Adrenal gland (tissue), 12 donors: ENCODE measurements around the gene TYR. TPM values are rescaled to one million over a fixed set of nuclear protein-coding genes. Genes with fewer than 3 reads are reported as not detected.

Source experiments
- DNase-seq, 7 donors: peaks; one replicate each; pipeline ENCODE4 v3.0.0-alpha.2; 2019 to 2020
- H3K27ac ChIP-seq, 5 donors: fragments of 200-600 bp; sonication (generic) in 4 of 5; 1 replicate in 3 of 5; 2 replicates in 2 of 5; pipeline versions ENCODE4 v1.5.1 to v1.8.0; 2016 to 2020; ENCODE audit warnings: mild to moderate bottlenecking in 1 of 5
- H3K27me3 ChIP-seq: fragments of 200-600 bp; 2 replicates; pipeline ENCODE4 v1.8.0; 2021
- H3K36me3 ChIP-seq, 2 donors: fragments of 200-600 bp; replicated peaks in 1 of 2; 1 replicate in 1 of 2; 2 replicates in 1 of 2; pipeline versions ENCODE4 v1.5.1 to v1.8.0; 2018 to 2022
- H3K4me1 ChIP-seq, 2 donors: fragments of 200-600 bp; replicated peaks in 1 of 2; 1 replicate in 1 of 2; 2 replicates in 1 of 2; pipeline versions ENCODE4 v1.5.1 to v1.8.0; 2018 to 2021
- H3K4me3 ChIP-seq, 4 donors: fragments of 200-600 bp; sonication (generic) in 3 of 4; one replicate each; pipeline ENCODE4 v1.5.1; 2016 to 2018
- H3K9me3 ChIP-seq, 3 donors: fragments of 200-600 bp; sonication (generic) in 1 of 3; replicated peaks in 1 of 3; 1 replicate in 2 of 3; 2 replicates in 1 of 3; pipeline versions ENCODE4 v1.5.1 to v1.8.0; 2016 to 2021
- CTCF ChIP-seq, 6 experiments: fragments of 450-650 bp in 4 of 6; fragments of 200-600 bp in 2 of 6; sonication (generic) in 1 of 6; IDR thresholded peaks; 1 replicate in 5 of 6; 2 replicates in 1 of 6; pipeline versions ENCODE4 v1.5.1 to v1.8.0; 2016 to 2021; ENCODE audit warnings: antibody characterized with exemption in 6 of 6, mild to moderate bottlenecking in 2 of 6, moderate library complexity in 1 of 6
- POLR2A ChIP-seq, 2 donors: fragments of 450-650 bp; IDR thresholded peaks; one replicate each; pipeline ENCODE4 v1.6.1; 2017; ENCODE audit warnings: antibody characterized with exemption in 2 of 2, mild to moderate bottlenecking in 2 of 2, moderate library complexity in 1 of 2
- WGBS, 4 donors: extraction: QIAGEN DNeasy Blood & Tissue Kit in 2 of 4; methylation state at CpG; one replicate each; pipeline versions ENCODE4 v1.1.5 to v1.1.7; 2013 to 2017; 5-methylcytosine and 5-hydroxymethylcytosine counted together
- intact Hi-C, 2 donors: fragments of 100-400 bp; cut with DNase I; formaldehyde crosslinking; loops; one replicate each; pipeline versions ENCODE4 v1.14.1 to v1.15.0; 2022 to 2023
- polyA plus RNA-seq, 3 donors: library from polyadenylated mRNA; stranded (reverse); fragments of 200-250 nt in 2 of 3; fragments of 350-450 nt in 1 of 3; fragmentation: Illumina TruSeq in 1 of 3; extraction: RNeasy Lipid Tissue Mini Kit (QIAGEN cat#74804) in 1 of 3; gene quantifications; one replicate each; pipeline ENCODE4 v1.2.3, GENCODE V29; 2013 to 2014
- total RNA-seq, 9 donors: library from RNA; depleted of rRNA in 4 of 9; stranded (reverse); fragments of >200 nt in 4 of 9; fragments of 120-200 nt in 1 of 9; fragmentation: NEBNext Ultra II Directional in 1 of 9; extraction: Animal tissue kit (Norgen Biotek cat#: 25700) in 1 of 9; gene quantifications; one replicate each; pipeline versions ENCODE4 v1.1.0 to v1.2.4, GENCODE V29; 2013 to 2023
- donor health status: healthy with polysubstance abuse.
- donor health status: Bipolar disorder and iron deficiency.
- donor health status: DM: yes; HTN: yes; CAD: no.
- donor health status: DM: no; HTN: no; CAD: no.
- donor health status: DM: no; HTN: no; CAD: no.
- donor health status: DM: yes; HTN: yes; CAD: no.

The TYR gene
- total and polyA plus RNA-seq, 12 donors, result 0.06 TPM; not detected in 11

GRCh38 chr11:89176938-89177337, 737 bp upstream of the TYR start:
- TF ChIP-seq POLR2A (IDR thresholded peaks at IDR 0.05), result no peak
- no peak for TF ChIP-seq CTCF (IDR thresholded peaks at IDR 0.05)
- DNase-seq, result no peak
- WGBS, 4 donors, result 67 to 89% (median 80%) methylated on average over 2 of the region's 2 CpGs
- H3K4me3 ChIP-seq, result no peak overlapping the region
- no peaks in the 10 kb centered on the region for H3K36me3 ChIP-seq
- no peaks in the 10 kb centered on the region for H3K27me3 ChIP-seq
- no peaks in the 10 kb centered on the region for H3K9me3 ChIP-seq
- no peak overlapping the region for H3K27ac ChIP-seq
- intact Hi-C loops, result no loop called here
- H3K4me1 ChIP-seq, result no peaks in the 10 kb centered on the region

- WGBS, 4 donors, result 38 to 60% (median 50%) methylated on average over 2 of the region's 2 CpGs
- DNase-seq, result no peak
- intact Hi-C loops, result no loop called here
These were observed 3.4 kb downstream of the TYR start for GRCh38 chr11:89181111-89181510.

GRCh38 chr11:89182773-89183518, 5.3 kb downstream of the TYR start:
- WGBS, 4 donors, result 52 to 59% (median 54%) methylated on average over 5 of the region's 5 CpGs
- Histone ChIP-seq H3K4me1 (no peaks in the 10 kb centered on the region), H3K4me3 (no peak overlapping the region), H3K27ac (no peak overlapping the region), H3K36me3 (no peaks in the 10 kb centered on the region), H3K27me3 (no peaks in the 10 kb centered on the region), H3K9me3 (no peaks in the 10 kb centered on the region)
- TF ChIP-seq POLR2A (IDR thresholded peaks at IDR 0.05) (no peak), CTCF (IDR thresholded peaks at IDR 0.05) (no peak)
- intact Hi-C loops, result no loop called here
- DNase-seq, result no peak

More at GRCh38 chr11:89181111-89181510, 3.4 kb downstream of the TYR start:
- H3K27me3 ChIP-seq, result no peaks in the 10 kb centered on the region
- H3K27ac ChIP-seq, result no peak overlapping the region
- H3K4me1 ChIP-seq, result no peaks in the 10 kb centered on the region
- no peaks in the 10 kb centered on the region for H3K36me3 ChIP-seq
- H3K9me3 ChIP-seq, result no peaks in the 10 kb centered on the region
- no peak overlapping the region for H3K4me3 ChIP-seq
- TF ChIP-seq CTCF (IDR thresholded peaks at IDR 0.05) (no peak), POLR2A (IDR thresholded peaks at IDR 0.05) (no peak)

GRCh38 chr11:89184021-89184420, 6.3 kb downstream of the TYR start:
- Histone ChIP-seq H3K4me3 (no peak overlapping the region), H3K27ac (no peak overlapping the region), H3K9me3 (no peaks in the 10 kb centered on the region), H3K4me1 (no peaks in the 10 kb centered on the region), H3K36me3 (no peaks in the 10 kb centered on the region), H3K27me3 (no peaks in the 10 kb centered on the region)
- 62 to 76% (median 71%) methylated on average over 3 of the region's 3 CpGs for WGBS, 4 donors
- DNase-seq, result no peak
- TF ChIP-seq CTCF (IDR thresholded peaks at IDR 0.05) (no peak), POLR2A (IDR thresholded peaks at IDR 0.05) (no peak)
- intact Hi-C loops, result no loop called here
